GM19468 (cell line): ENCODE results near the gene CDK14.
"Not testable (repeated sequence)": the region's sequence is repeated elsewhere in the genome, so short reads cannot be mapped to it uniquely, and the experiment has no call there.

Source experiments
- ATAC-seq: cut with Tn5 transposase; IDR thresholded peaks from one replicate; pipeline ENCODE4 v1.9.1; 2021; ENCODE audit warnings: mild to moderate bottlenecking, moderate library complexity, moderate number of reproducible peaks; ENCODE audit not compliant: unreplicated experiment; ENCODE audit errors: extremely low read depth

CDK14 gene

DNA sequence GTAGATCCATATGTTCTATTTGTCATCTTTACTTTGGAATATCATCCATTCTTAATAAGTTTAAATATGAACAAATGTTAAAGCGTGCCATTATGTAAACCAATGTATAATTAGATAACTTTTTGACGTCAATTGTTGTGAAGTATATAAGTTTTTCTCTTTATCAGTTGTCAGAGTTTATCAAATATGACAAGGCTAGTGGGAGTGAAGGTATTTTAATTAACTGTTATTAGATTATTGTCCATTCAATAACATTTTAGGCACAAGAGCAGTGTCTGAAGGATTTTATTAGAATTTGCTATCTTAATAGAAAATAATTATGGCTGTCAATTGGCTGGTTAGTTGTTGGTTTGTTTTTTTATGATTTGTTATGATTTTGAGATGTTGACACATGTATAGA, 280.6 kb downstream of the CDK14 start:
- no peak for ATAC-seq

GRCh38 chr7:90877201-90877600, 281.1 kb downstream of the CDK14 start:
- no peak for ATAC-seq

DNA sequence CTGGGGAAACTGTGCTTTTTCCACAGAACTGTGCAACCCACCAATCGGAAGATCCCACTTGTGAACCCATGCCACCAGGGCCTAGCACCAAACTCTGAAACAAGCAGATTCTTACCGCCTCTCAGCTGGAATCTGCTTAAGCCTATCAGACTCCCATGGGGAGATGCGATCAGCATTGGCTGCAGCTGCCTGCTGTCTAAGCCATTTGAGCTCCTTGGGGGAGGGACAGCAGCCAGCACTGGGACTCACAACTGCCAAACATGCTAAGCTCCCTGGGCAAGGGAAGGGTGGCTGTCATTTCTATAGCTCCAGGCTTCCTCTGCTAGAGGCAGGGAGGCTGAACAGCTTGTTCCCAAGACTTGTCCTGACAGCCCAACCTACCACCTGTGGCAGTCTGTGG, 283.8 kb downstream of the CDK14 start:
- no peak for ATAC-seq

DNA sequence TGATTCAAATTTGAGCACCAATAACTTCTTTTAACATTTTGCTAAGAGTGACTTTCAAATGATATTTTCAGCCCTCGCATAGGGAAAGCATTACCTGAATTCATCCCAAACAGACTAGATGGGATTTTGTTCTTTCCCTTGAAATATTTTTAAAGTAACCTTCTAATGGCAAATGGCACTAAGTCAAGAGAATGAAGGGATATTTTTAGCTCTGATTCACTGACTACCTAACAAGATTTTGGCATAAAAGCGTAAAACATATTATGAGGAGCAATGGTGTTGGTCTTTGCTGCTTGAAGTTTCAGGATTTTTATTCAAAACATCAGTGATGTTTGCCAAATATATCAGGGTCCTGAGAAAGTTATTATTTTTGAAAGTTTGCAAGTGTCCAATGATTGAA, 290.3 kb downstream of the CDK14 start:
- ATAC-seq = no peak

DNA sequence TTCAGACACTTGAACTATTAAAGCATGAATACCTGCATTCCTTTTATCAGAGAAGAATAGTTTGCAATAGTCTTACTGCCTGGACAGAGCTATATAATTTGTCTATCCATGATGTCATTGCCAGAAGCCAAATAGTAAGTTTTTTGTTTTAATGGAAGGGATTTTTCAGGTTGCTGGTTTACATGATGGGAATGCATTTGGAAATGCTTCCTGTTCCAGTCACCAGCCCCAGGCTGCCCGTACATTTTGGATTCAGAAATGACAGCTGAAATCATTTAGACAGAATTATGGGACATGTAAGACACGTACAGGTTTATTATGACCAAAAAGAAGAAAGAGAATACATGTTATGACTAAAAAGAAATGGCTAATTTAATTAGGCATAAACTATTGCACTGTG, 293.1 kb downstream of the CDK14 start:
- ATAC-seq = no peak

DNA sequence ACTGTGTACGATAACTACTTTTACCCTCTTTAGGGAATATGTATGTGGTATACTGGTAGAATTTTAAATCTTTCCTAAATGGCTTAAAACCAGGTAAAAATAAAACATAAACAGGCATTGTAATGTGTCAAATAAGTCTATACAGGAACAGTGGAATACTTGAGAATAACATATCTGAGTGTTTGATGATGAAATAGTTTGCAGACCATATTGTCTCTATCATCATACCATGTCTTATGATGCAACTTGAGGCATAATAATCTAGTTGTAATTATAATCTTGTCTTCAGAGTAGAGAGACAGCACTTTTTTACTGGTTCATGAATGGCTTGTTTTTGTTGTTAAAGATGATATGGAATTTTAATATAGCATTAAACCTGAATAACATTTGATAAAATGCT, 293.5 kb downstream of the CDK14 start:
- no peak for ATAC-seq

DNA sequence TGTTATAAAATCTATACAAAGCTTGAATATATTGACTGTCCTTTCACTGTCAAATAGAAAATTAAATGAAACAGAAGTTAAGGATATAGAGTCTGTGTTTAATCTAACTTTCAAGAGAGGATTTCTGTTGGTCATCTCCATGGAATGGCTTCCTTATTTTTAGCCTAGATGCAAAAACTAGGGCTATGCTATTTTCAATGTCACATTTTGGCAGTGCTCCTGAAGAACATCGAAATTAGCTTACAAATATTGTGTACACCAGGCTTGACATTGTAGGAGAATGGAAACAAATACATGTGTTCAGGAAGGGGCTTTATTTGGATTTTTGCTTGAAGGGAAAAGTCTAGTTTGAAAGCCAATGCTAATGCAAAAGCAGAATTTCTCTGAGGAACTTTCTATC, 295.4 kb downstream of the CDK14 start:
- ATAC-seq = no peak

DNA sequence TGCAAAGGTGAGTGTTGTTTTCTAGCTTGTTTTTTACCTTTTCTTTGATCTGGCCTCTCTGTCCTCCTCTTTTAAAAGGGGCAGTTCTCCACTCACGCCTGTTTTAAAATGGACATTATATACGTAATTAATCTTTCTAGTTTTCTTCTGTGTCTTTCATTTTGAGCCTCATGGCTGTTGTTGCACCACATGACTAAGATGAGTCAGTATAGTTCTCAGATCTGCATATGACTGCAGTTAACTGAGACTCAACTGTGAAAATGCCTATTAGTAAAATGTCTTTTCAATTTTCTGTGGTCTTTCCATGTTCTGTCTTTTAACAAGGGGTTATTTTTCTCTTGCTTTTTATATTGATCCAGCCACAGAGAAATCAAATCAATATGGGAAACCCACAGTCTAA, 296.1 kb downstream of the CDK14 start:
- ATAC-seq = peak; percentile 56

- ATAC-seq = no peak
Observed at GRCh38 chr7:90894122-90894521, 298.0 kb downstream of the CDK14 start.

GRCh38 chr7:90896458-90896857, 300.3 kb downstream of the CDK14 start:
- no peak for ATAC-seq

- ATAC-seq = no peak
Observed at GRCh38 chr7:90897961-90898469, 301.9 kb downstream of the CDK14 start.

GRCh38 chr7:90900628-90901356, 304.7 kb downstream of the CDK14 start:
- ATAC-seq = no peak

DNA sequence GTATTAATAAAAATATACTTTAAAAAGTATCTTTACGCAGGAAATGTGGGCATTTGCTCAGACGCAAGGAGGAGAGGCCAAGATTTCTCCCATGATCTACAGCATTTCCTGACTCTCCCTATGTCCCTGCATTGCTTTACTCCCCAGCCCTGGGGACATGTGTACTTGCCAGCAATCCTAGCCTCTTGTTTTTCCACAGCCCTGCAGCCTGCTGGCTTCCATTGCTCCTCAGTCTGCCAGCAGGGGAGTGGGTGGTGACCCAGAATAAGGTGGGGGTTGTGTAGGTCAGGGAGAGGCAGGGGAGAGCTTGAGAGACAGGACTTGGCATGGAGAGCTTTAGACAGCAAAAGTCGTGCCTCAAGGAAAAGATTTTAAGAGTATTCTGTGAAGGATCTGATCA, 307.7 kb downstream of the CDK14 start:
- ATAC-seq = no peak

DNA sequence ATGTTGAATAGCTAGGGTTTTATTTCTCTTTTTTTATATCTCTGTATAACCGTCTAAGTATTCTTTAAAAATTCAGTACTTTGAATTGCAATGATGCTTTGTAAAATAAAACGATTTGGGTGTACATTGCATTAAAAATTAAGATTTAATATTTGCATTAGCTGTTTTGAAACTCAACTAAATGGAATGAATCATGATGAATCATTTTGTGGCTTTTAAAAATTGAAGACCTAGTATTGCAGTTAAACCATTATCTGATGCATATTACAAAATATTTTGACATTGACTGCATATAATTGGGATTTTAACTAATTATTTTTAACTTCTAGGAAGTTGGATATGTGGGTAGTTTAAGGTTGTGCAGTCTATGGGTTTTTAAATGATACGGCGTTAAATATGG, 314.0 kb downstream of the CDK14 start:
- ATAC-seq = no peak

DNA sequence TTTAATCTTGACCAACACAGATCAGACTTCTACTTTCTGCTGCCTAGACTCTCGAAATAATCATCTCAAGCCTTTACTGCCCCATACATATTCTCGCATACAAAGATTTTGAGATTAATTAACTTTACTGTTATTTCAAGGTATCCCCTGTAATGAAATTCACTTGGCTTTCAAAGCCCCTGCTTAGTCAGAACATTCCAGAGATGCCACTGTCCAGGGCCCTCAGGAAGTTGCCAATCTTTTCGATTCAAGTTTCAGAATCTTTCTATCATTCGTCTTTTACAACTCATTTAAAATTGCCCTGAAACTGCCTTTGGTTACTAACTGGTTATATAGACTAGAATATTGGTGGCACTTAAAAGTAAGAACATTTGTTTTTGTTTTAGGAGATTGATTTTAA, 320.2 kb downstream of the CDK14 start:
- ATAC-seq = no peak

DNA sequence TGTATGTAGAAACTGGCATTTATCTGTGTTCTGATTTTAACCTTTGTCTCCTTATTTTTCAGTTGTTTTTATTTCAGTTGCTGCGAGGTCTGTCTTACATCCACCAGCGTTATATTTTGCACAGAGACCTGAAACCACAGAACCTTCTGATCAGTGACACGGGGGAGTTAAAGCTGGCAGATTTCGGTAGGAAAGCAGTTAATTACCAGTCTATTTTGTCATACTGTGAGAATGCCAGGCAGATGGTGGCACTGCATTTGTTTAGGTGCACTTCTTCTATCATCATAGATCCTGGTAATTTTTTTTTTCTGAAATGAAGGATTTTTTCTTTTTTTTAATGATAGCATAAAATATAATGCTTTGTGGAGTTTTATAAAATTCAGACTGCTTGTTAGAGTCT, 321.4 kb downstream of the CDK14 start:
- ATAC-seq = no peak

- no peak for ATAC-seq
Observed at GRCh38 chr7:90918303-90918702, 322.2 kb downstream of the CDK14 start.

GRCh38 chr7:90919816-90920215, 323.7 kb downstream of the CDK14 start:
- no peak for ATAC-seq

DNA sequence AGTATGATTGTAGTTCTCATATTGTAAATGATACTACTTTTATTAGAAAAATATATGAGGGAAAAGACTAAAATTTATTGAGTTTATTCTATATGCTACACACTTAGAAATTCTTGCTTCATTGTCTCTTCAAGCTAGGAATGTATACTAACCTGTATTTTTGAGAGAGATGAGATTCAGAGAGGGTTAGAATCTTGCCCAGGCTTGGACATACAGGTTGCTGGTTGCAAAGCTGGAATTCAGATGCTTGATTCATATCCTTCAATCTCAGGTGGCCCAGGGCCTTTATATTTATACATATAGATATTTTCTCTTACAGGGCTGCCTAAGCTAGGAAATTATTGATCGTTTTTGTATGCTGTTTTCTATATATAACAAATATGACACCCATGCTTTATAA, 324.2 kb downstream of the CDK14 start:
- ATAC-seq = no peak

DNA sequence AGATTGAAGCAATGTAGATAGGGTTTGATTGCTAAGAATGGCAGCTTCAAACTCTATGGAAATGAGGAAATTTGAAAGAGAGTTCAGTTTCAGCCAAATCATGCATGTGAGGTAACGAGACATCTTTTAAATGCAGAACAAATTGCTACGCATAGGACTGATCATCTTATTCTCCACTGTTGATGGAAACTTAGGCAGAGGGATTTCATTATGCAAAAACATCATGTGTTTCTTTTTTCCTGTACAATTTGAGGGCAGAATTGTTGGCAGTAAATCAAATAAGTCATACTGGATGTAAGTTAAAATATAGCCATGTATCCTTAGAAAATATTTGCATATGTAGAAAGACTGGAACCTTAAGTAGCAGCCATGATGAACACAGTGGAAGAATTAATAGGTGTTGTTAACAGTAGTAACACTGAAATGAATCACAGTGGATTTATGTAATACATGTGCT, 327.4 kb downstream of the CDK14 start:
- no peak for ATAC-seq

GRCh38 chr7:90928700-90929424, 332.7 kb downstream of the CDK14 start:
- ATAC-seq = not testable (repeated sequence)
